Measurements from ENCODE around the gene DMXL2.
"Not testable (repeated sequence)": the region's sequence is repeated elsewhere in the genome, so short reads cannot be mapped to it uniquely, and the experiment has no call there.

- not testable (repeated sequence) for TF ChIP-seq REST (IDR thresholded peaks at IDR 0.05; ENCODE audit: unreplicated experiment); POLR2AphosphoS5 (IDR thresholded peaks at IDR 0.05; ENCODE audit: low read depth); EZH2 (IDR thresholded peaks at IDR 0.05; ENCODE audit: low read depth, unreplicated experiment); ZNF331 (CRISPR knock-in tag; IDR thresholded peaks at IDR 0.05; ENCODE audit: low read depth); CREB1 (CRISPR knock-in tag; IDR thresholded peaks at IDR 0.05; ENCODE audit: low read depth); JUNB (IDR thresholded peaks at IDR 0.05; ENCODE audit: unreplicated experiment); EZH2phosphoT487 (IDR thresholded peaks at IDR 0.05; ENCODE audit: unreplicated experiment)
- TF ChIP-seq, protein P1, sequence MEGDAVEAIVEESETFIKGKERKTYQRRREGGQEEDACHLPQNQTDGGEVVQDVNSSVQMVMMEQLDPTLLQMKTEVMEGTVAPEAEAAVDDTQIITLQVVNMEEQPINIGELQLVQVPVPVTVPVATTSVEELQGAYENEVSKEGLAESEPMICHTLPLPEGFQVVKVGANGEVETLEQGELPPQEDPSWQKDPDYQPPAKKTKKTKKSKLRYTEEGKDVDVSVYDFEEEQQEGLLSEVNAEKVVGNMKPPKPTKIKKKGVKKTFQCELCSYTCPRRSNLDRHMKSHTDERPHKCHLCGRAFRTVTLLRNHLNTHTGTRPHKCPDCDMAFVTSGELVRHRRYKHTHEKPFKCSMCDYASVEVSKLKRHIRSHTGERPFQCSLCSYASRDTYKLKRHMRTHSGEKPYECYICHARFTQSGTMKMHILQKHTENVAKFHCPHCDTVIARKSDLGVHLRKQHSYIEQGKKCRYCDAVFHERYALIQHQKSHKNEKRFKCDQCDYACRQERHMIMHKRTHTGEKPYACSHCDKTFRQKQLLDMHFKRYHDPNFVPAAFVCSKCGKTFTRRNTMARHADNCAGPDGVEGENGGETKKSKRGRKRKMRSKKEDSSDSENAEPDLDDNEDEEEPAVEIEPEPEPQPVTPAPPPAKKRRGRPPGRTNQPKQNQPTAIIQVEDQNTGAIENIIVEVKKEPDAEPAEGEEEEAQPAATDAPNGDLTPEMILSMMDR (conservative IDR thresholded peaks at IDR 0.05; ENCODE audit: low read depth in 2 of 2): not testable (repeated sequence)
These were observed 53.4 kb downstream of the DMXL2 start for GRCh38 chr15:51568939-51569784.
